OCI-LY1 (cell line): ENCODE data around the gene ADGB.

Experiments
- H2AFZ ChIP-seq: fragments of 200-600 bp; sonication (generic), shearing (Covaris generic); 2 replicates; pipeline ENCODE4 v1.6.0; 2014; ENCODE audit warnings: antibody characterized with exemption, mild to moderate bottlenecking, low read length
- H3F3A ChIP-seq: fragments of 200-600 bp; sonication (generic), shearing (Covaris generic); 2 replicates; pipeline ENCODE4 v1.6.0; 2014; ENCODE audit warnings: mild to moderate bottlenecking, antibody characterized with exemption, low read length, moderate library complexity; ENCODE audit not compliant: insufficient read depth
- H3K27ac ChIP-seq: fragments of 200-600 bp; sonication (generic); 2 replicates; pipeline ENCODE4 v1.5.1; 2014; ENCODE audit warnings: low read length, mixed run types, mild to moderate bottlenecking, low read depth; ENCODE audit not compliant: poor library complexity, severe bottlenecking
- H3K27me3 ChIP-seq: fragments of 200-600 bp; sonication (generic); 2 replicates; pipeline ENCODE4 v1.6.0; 2014; ENCODE audit warnings: antibody characterized with exemption, mild to moderate bottlenecking, low read length, moderate library complexity; ENCODE audit not compliant: insufficient read depth
- H3K36me3 ChIP-seq: fragments of 200-600 bp; sonication (generic); 2 replicates; pipeline ENCODE4 v1.6.1; 2014; ENCODE audit warnings: mild to moderate bottlenecking, antibody characterized with exemption, low read length, moderate library complexity, mixed read lengths; ENCODE audit not compliant: insufficient read depth
- H3K4me1 ChIP-seq: fragments of 200-600 bp; sonication (generic); 2 replicates; pipeline ENCODE4 v1.5.1; 2014; ENCODE audit warnings: mild to moderate bottlenecking, low read length, moderate library complexity; ENCODE audit not compliant: insufficient read depth, severe bottlenecking
- H3K4me2 ChIP-seq: fragments of 200-600 bp; sonication (generic), shearing (Covaris generic); 2 replicates; pipeline ENCODE4 v1.6.1; 2014; ENCODE audit warnings: low read length
- H3K4me3 ChIP-seq: fragments of 200-600 bp; sonication (generic); 2 replicates; pipeline ENCODE4 v1.5.1; 2014; ENCODE audit warnings: low read length, low read depth, mild to moderate bottlenecking, mixed read lengths; ENCODE audit not compliant: poor library complexity, severe bottlenecking
- H3K79me2 ChIP-seq: fragments of 200-600 bp; shearing (Covaris generic); 2 replicates; pipeline ENCODE4 v1.6.1; 2016; ENCODE audit warnings: mixed run types, low read length, mixed read lengths; ENCODE audit not compliant: insufficient read depth
- H3K9ac ChIP-seq: fragments of 200-600 bp; sonication (generic), shearing (Covaris generic); 2 replicates; pipeline ENCODE4 v1.6.1; 2014; ENCODE audit warnings: mild to moderate bottlenecking, low read length, mixed read lengths
- H3K9me2 ChIP-seq: fragments of 200-600 bp; sonication (generic), shearing (Covaris generic); 2 replicates; pipeline ENCODE4 v1.6.1; 2014; ENCODE audit warnings: low read depth, mild to moderate bottlenecking, low read length, mixed read lengths
- H3K9me3 ChIP-seq: fragments of 200-600 bp; shearing (Covaris generic); 2 replicates; pipeline ENCODE4 v1.6.1; 2014; ENCODE audit warnings: low read length, mixed read lengths
- H4K20me1 ChIP-seq: fragments of 200-600 bp; sonication (generic), shearing (Covaris generic); 2 replicates; pipeline ENCODE4 v1.6.0; 2016; ENCODE audit warnings: mild to moderate bottlenecking, low read length; ENCODE audit not compliant: insufficient read depth
- EZH2 ChIP-seq: fragments of 200-600 bp; sonication (generic), shearing (Covaris generic); IDR thresholded peaks from 2 replicates; pipeline ENCODE4 v1.8.0; 2017; ENCODE audit warnings: borderline replicate concordance, mixed run types, mild to moderate bottlenecking, antibody characterized with exemption, low read length, moderate library complexity, mixed read lengths
- TF ChIP-seq, protein P1 (sequence below): fragments of 200-600 bp; sonication (generic), shearing (Covaris generic); IDR thresholded peaks from 2 replicates; pipeline ENCODE4 v1.5.1; 2017; ENCODE audit warnings: mild to moderate bottlenecking, antibody characterized with exemption, low read length, moderate library complexity, mixed read lengths

ADGB gene

DNA sequence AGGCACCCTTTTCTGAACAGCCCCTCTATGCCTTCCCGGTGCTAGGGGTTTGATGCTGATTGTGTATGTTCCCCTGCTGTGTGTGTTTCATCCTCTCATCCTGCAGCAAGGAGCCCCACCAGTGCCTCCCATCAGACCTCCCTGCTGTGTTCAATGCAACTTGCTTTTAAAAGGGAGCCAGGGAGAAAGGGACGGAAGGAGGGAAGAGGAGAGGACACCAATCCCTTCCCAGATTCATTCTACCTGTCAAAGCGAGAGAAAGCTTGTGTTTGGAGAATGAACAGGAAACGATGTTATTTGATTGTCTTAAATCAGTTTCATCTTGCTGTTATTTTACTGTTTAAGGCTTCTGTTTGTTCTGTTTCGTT, 259.2 kb downstream of the ADGB start:
- peak overlapping the region; percentile 49 for H3K4me3 ChIP-seq
- H3K9me3 ChIP-seq = no peaks in the 10 kb centered on the region
- no peaks in the 10 kb centered on the region for H3K27me3 ChIP-seq
- H2AFZ ChIP-seq = peak overlapping the region; percentile 80; the same call in 1 of the 2 replicates
- no peaks in the 10 kb centered on the region for H3K36me3 ChIP-seq
- no peak for TF ChIP-seq EZH2
- TF ChIP-seq, protein P1, sequence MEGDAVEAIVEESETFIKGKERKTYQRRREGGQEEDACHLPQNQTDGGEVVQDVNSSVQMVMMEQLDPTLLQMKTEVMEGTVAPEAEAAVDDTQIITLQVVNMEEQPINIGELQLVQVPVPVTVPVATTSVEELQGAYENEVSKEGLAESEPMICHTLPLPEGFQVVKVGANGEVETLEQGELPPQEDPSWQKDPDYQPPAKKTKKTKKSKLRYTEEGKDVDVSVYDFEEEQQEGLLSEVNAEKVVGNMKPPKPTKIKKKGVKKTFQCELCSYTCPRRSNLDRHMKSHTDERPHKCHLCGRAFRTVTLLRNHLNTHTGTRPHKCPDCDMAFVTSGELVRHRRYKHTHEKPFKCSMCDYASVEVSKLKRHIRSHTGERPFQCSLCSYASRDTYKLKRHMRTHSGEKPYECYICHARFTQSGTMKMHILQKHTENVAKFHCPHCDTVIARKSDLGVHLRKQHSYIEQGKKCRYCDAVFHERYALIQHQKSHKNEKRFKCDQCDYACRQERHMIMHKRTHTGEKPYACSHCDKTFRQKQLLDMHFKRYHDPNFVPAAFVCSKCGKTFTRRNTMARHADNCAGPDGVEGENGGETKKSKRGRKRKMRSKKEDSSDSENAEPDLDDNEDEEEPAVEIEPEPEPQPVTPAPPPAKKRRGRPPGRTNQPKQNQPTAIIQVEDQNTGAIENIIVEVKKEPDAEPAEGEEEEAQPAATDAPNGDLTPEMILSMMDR = no peak
- no peaks in the 10 kb centered on the region for H3K79me2 ChIP-seq
- peak overlapping the region; percentile 67 for H3K4me2 ChIP-seq
- no peaks in the 10 kb centered on the region for H3K9me2 ChIP-seq
- no peak overlapping the region for H3K27ac ChIP-seq
- H3F3A ChIP-seq = no peaks in the 10 kb centered on the region
- H4K20me1 ChIP-seq = no peaks in the 10 kb centered on the region
- H3K9ac ChIP-seq = no peak overlapping the region; the same call in 1 of the 2 replicates
- peaks cover 6% of the 10 kb centered on the region for H3K4me1 ChIP-seq

DNA sequence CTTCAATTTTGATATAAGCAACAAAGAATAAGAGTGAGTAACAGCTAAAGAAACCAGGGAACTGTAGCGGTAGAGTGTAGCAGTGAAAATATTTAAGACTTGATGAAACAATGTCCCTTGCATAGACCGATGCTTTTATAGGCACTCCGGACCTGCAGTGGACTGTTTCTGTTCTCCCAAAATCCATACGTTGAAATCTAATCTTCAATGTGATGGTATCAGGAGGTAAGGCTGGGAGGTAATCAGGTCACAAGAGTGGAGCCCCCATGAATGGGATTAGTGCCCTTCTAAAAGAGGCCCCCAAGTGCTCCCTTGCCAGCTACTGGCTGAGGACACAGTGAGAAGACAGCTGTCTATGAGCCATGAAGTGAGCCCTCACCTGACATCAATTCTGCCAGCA, 260.4 kb downstream of the ADGB start:
- no peaks in the 10 kb centered on the region for H3K27me3 ChIP-seq
- H3K27ac ChIP-seq = no peak overlapping the region
- no peaks in the 10 kb centered on the region for H3K79me2 ChIP-seq
- H3K4me2 ChIP-seq = no peak overlapping the region
- TF ChIP-seq, protein P1 = no peak
- TF ChIP-seq EZH2 = no peak
- H3K4me1 ChIP-seq = peaks cover 6% of the 10 kb centered on the region
- no peak overlapping the region for H3K4me3 ChIP-seq
- H3F3A ChIP-seq = no peaks in the 10 kb centered on the region
- H3K9me2 ChIP-seq = no peaks in the 10 kb centered on the region
- H3K9me3 ChIP-seq = no peaks in the 10 kb centered on the region
- H3K36me3 ChIP-seq = no peaks in the 10 kb centered on the region
- H2AFZ ChIP-seq = no peak overlapping the region
- H4K20me1 ChIP-seq = no peaks in the 10 kb centered on the region
- H3K9ac ChIP-seq = no peak overlapping the region

DNA sequence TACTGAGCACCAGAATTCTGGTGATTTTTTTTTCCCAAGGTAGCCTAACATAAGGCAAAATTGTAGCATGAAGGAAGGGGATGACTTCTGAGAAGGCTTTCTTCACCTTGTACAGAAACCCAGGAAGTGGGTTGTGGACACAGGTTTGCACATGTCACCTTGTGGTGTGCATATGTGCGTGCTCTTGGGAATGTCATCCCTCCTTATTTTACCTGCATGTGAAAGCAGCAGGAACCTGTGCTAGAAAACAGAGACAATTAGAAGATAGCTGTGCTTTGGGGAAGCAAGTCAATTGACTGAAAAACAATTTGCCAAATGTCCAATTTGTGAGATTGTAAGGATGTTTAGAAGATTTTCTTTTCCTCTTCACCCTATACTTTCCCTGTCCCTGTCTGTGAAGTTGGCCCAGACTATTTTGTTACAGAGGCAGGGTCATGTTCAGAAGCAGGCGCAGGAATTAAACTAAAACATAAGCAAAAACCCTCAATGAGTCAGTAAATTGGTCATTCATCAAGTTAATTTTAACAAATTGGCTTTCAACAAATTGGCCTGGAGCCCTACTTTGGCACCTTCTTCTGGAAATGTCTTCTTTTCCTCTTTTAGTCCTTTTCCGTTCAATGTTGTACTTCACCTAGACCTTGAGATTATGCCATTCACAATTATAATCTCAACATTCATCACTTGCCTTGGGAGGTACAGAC, 261.2 kb downstream of the ADGB start:
- H2AFZ ChIP-seq = no peak overlapping the region
- H3K9me3 ChIP-seq = no peaks in the 10 kb centered on the region
- no peak for TF ChIP-seq EZH2
- TF ChIP-seq, protein P1 = no peak
- H4K20me1 ChIP-seq = no peaks in the 10 kb centered on the region
- H3K79me2 ChIP-seq = no peaks in the 10 kb centered on the region
- H3K27me3 ChIP-seq = no peaks in the 10 kb centered on the region
- H3K36me3 ChIP-seq = no peaks in the 10 kb centered on the region
- no peak overlapping the region for H3K9ac ChIP-seq
- no peak overlapping the region for H3K4me3 ChIP-seq
- H3K4me1 ChIP-seq = peaks cover 6% of the 10 kb centered on the region
- H3K9me2 ChIP-seq = no peaks in the 10 kb centered on the region
- no peak overlapping the region for H3K4me2 ChIP-seq
- H3F3A ChIP-seq = no peaks in the 10 kb centered on the region
- no peak overlapping the region for H3K27ac ChIP-seq
